K562 (cell line): ENCODE results near the gene USP12. TPM values are rescaled to one million over a fixed set of nuclear protein-coding genes. Genes with fewer than 3 reads are reported as not detected.

Experiments used
- BCOR ChIP-seq: fragments of 450-650 bp; IDR thresholded peaks from 2 replicates; pipeline ENCODE4 v1.6.1; 2016
- CHD2 ChIP-seq: IDR thresholded peaks from 2 replicates; pipeline ENCODE4 v1.6.1; 2011; ENCODE audit warnings: low read depth, low read length
- ELK1 ChIP-seq: sonication (generic); formaldehyde crosslinking; IDR thresholded peaks from 2 replicates; pipeline ENCODE4 v1.8.1; 2022; ENCODE audit warnings: missing genetic modification reagents
- ELK3 ChIP-seq: fragments of 450-650 bp; formaldehyde crosslinking; IDR thresholded peaks from 2 replicates; pipeline ENCODE4 v1.4.0; 2020; ENCODE audit warnings: mild to moderate bottlenecking
- GABPA ChIP-seq: fragments of 200-800 bp; sonication (Bioruptor generic); conservative IDR thresholded peaks from 2 replicates; pipeline ENCODE4 v1.6.1; 2016; ENCODE audit warnings: low read depth, missing genetic modification characterization, missing compliant biosample characterization
- GABPB1 ChIP-seq: sonication (generic); formaldehyde crosslinking; IDR thresholded peaks from 2 replicates; pipeline ENCODE4 v1.8.0; 2022; ENCODE audit warnings: mild to moderate bottlenecking, missing genetic modification reagents
- KAT2B ChIP-seq: IDR thresholded peaks from one replicate; pipeline ENCODE4 v1.6.1; 2012; ENCODE audit warnings: low read depth, mild to moderate bottlenecking, control low read depth, inconsistent platforms, low read length, moderate library complexity
- KAT7 ChIP-seq: sonication (generic); formaldehyde crosslinking; IDR thresholded peaks from 2 replicates; pipeline ENCODE4 v1.8.0; 2022; ENCODE audit warnings: missing genetic modification reagents, mild to moderate bottlenecking, borderline replicate concordance
- KLF16 ChIP-seq: IDR thresholded peaks from 2 replicates; pipeline ENCODE4 v1.6.1; 2016; ENCODE audit warnings: antibody characterized with exemption
- LEF1 ChIP-seq: fragments of 450-650 bp; IDR thresholded peaks from 2 replicates; pipeline ENCODE4 v1.6.1; 2016; ENCODE audit warnings: mild to moderate bottlenecking
- MED1 ChIP-seq: sonication (generic); formaldehyde crosslinking; IDR thresholded peaks from 2 replicates; pipeline ENCODE4 v1.8.1; 2023; ENCODE audit warnings: missing genetic modification reagents, borderline replicate concordance
- SMARCA4 ChIP-seq: fragments of 450-650 bp; IDR thresholded peaks from 2 replicates; pipeline ENCODE4 v1.6.1; 2016
- SMARCC2 ChIP-seq: fragments of 450-650 bp; IDR thresholded peaks from 2 replicates; pipeline ENCODE4 v1.6.1; 2017; ENCODE audit warnings: antibody characterized with exemption, moderate library complexity, mild to moderate bottlenecking, low read depth
- SRSF3 ChIP-seq: fragments of 200-400 bp; formaldehyde crosslinking; IDR thresholded peaks from 2 replicates; pipeline ENCODE4 v1.6.1; 2016; ENCODE audit warnings: mild to moderate bottlenecking, low read length, moderate library complexity; ENCODE audit not compliant: insufficient read depth
- YY1 ChIP-seq, 3 experiments: IDR thresholded peaks; 2 replicates each; pipeline ENCODE4 v1.6.1; 2011; ENCODE audit warnings: low read length in 2 of 3, mild to moderate bottlenecking in 2 of 3, moderate library complexity in 2 of 3, borderline replicate concordance in 1 of 3, control low read depth in 1 of 3, low read depth in 1 of 3; ENCODE audit not compliant: insufficient read depth in 3 of 3, insufficient replicate concordance in 2 of 3, control insufficient read depth in 1 of 3, insufficient read length in 1 of 3; ENCODE audit errors: extremely low read depth in 1 of 3
- ZNF165 ChIP-seq: fragments of 250-450 bp; sonication (Bioruptor Pico); IDR thresholded peaks from 2 replicates; pipeline ENCODE4 v1.4.0; 2020; ENCODE audit warnings: borderline replicate concordance
- ZNF280B ChIP-seq: fragments of 250-450 bp; sonication (Bioruptor Pico); IDR thresholded peaks from 2 replicates; pipeline ENCODE4 v1.5.1; 2021; ENCODE audit warnings: mild to moderate bottlenecking
- ZNF668 ChIP-seq: fragments of 250-450 bp; sonication (Bioruptor Pico); IDR thresholded peaks from 2 replicates; pipeline ENCODE4 v1.8.0; 2022; ENCODE audit warnings: mild to moderate bottlenecking, inconsistent platforms
- ZNF717 ChIP-seq: fragments of 250-450 bp; sonication (Bioruptor Pico); IDR thresholded peaks from 2 replicates; pipeline ENCODE4 v1.5.0; 2021
- ZNF75A ChIP-seq: fragments of 450-650 bp; formaldehyde crosslinking; IDR thresholded peaks from 2 replicates; pipeline ENCODE4 v1.4.0; 2020; ENCODE audit warnings: mild to moderate bottlenecking
- ZNF785 ChIP-seq: fragments of 250-450 bp; sonication (Bioruptor Pico); IDR thresholded peaks from 2 replicates; pipeline ENCODE4 v1.4.0; 2020; ENCODE audit warnings: mild to moderate bottlenecking
- ZNF79 ChIP-seq: fragments of 250-450 bp; sonication (Bioruptor Pico); IDR thresholded peaks from 2 replicates; pipeline ENCODE4 v1.4.0; 2020; ENCODE audit warnings: low read depth, mild to moderate bottlenecking, moderate library complexity
- ZSCAN29 ChIP-seq: fragments of 450-650 bp; IDR thresholded peaks from 2 replicates; pipeline ENCODE4 v1.6.1; 2017
- polyA plus RNA-seq, 8 experiments: library from polyadenylated mRNA; depleted of rRNA in 4 of 8; stranded (reverse) in 5 of 8; unstranded in 3 of 8; fragments of >200 nt; fragmentation: Nextera tagmentation in 2 of 8; fragmentation: Illumina TruSeq in 1 of 8; extraction: Ambion mirVana in 2 of 8; extraction: Trizol in 1 of 8; gene quantifications; 2 replicates each; pipeline versions ENCODE4 v1.2.1 to v1.2.3, GENCODE V29; 2011 to 2014; ENCODE audit warnings: inconsistent platforms in 1 of 8, missing spikeins in 1 of 8
- total RNA-seq, 7 experiments: library from RNA; depleted of rRNA in 6 of 7; stranded (reverse); fragments of >200 nt in 6 of 7; fragmentation: Illumina TruSeq in 2 of 7; extraction: Trizol in 2 of 7; gene quantifications; 2 replicates each; pipeline versions ENCODE4 v1.2.1 to v1.2.3, GENCODE V29; 2011 to 2021; ENCODE audit warnings: low replicate concordance in 1 of 7
- TF ChIP-seq, protein P1 (sequence below): fragments of 250-450 bp; sonication (Bioruptor Pico); IDR thresholded peaks from 2 replicates; pipeline ENCODE4 v1.8.0; 2022; ENCODE audit warnings: moderate library complexity, mild to moderate bottlenecking, inconsistent platforms

Gene USP12
- total and polyA plus RNA-seq, 9 of the 15 experiments (the other 6 are each of a cell fraction or from before 2014, with no cell fraction given), result 1.8 to 20.5 (median 13.3) TPM

DNA sequence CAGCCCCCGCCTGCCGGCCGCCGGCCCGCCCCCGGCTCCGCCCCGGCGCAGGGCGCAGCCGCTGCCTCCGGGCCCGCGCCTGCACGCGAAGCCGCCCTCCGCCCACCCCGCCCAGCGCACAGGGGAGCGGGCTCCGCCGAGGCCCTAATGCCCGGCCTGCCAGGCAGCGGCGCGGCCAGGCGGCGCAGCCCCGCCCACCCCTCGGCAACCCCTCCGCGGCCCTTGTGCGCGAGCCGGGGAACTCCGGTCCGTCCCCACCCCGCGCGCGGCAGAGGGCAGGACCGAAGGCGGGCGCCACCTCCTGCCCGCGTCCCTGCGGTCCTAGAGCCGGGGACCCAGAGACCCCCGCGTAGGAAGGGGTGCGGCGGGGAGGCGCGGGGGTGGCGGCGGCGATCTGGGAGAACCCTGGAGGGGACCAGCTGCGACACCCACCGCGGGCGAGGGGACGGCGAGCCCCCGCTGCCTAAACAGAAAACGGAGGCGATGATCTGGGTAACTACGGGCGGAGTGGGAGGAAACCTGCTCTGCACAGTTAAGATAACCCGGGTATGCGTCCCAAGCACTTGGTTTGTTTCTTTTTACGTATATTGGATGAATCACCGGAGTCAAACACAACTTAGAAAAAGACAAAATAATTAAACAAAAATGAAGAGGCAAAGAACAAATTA lies 350 bp upstream of the USP12 start (continued):
- TF ChIP-seq ZNF165 (CRISPR knock-in tag), result no peak
- TF ChIP-seq ZNF79 (CRISPR knock-in tag), result no peak
- no peak for TF ChIP-seq KAT2B
- TF ChIP-seq ELK3, result no peak
- peak; percentile 45; the same call in 1 of the 2 replicates for TF ChIP-seq BCOR
- TF ChIP-seq LEF1, result 0 out of 2 replicates have a peak, but pooled peaks have one; percentile 32
- TF ChIP-seq ZNF75A (CRISPR knock-in tag), result no peak
- no peak for TF ChIP-seq ZNF280B (CRISPR knock-in tag)
- TF ChIP-seq ZNF785 (CRISPR knock-in tag), result no peak
- TF ChIP-seq ZNF668 (CRISPR knock-in tag), result no peak
- no peak for TF ChIP-seq ZNF717
- no peak for TF ChIP-seq GABPB1
- TF ChIP-seq YY1 (IDR thresholded peaks at IDR 0.05; ENCODE audit: borderline replicate concordance in 1 of 3, control insufficient read depth in 1 of 3, extremely low read depth in 1 of 3, insufficient read depth in 3 of 3, insufficient read length in 1 of 3, insufficient replicate concordance in 2 of 3, low read depth in 1 of 3, low read length in 2 of 3), result peak in 2 of 3 experiments; percentile 8 to 16
- TF ChIP-seq KAT7 (CRISPR knock-in tag), result peak; percentile 64; the same call in 1 of the 2 replicates
- no peak for TF ChIP-seq SRSF3
- TF ChIP-seq ZSCAN29, result 0 out of 2 replicates have a peak, but pooled peaks have one; percentile 59
- no peak for TF ChIP-seq CHD2
- peak; percentile 84 for TF ChIP-seq SMARCA4
- peak; percentile 48; the same call in 1 of the 2 replicates for TF ChIP-seq SMARCC2
- TF ChIP-seq, protein P1, sequence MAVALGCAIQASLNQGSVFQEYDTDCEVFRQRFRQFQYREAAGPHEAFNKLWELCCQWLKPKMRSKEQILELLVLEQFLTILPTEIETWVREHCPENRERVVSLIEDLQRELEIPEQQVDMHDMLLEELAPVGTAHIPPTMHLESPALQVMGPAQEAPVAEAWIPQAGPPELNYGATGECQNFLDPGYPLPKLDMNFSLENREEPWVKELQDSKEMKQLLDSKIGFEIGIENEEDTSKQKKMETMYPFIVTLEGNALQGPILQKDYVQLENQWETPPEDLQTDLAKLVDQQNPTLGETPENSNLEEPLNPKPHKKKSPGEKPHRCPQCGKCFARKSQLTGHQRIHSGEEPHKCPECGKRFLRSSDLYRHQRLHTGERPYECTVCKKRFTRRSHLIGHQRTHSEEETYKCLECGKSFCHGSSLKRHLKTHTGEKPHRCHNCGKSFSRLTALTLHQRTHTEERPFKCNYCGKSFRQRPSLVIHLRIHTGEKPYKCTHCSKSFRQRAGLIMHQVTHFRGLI (CRISPR knock-in tag), result no peak
- no peak; the same call in 1 of the 2 replicates for TF ChIP-seq GABPA (tag)
- TF ChIP-seq MED1, result no peak
- no peak for TF ChIP-seq ELK1 (CRISPR knock-in tag)
- TF ChIP-seq KLF16, result peak; percentile 36; the same call in 1 of the 2 replicates
